SJSA1 (cell line): ENCODE results near the gene STIP1. TPM values are rescaled to one million over a fixed set of nuclear protein-coding genes. Genes with fewer than 3 reads are reported as not detected.

Experiments used
- DNase-seq, 2 experiments: peaks; one replicate each; pipeline ENCODE4 v3.0.0-alpha.2; 2015 to 2020; ENCODE audit warnings: low spot score in 2 of 2, low read depth in 1 of 2
- H3K27ac ChIP-seq: fragments of 250-450 bp; sonication (Bioruptor Pico); 2 replicates; pipeline ENCODE4 v1.5.1; 2020; ENCODE audit warnings: mild to moderate bottlenecking, moderate library complexity
- H3K27me3 ChIP-seq: fragments of 250-450 bp; sonication (Bioruptor Pico); replicated peaks from 2 replicates; pipeline ENCODE4 v1.5.1; 2020; ENCODE audit warnings: mild to moderate bottlenecking, moderate library complexity
- H3K36me3 ChIP-seq: fragments of 250-450 bp; sonication (Bioruptor Pico); 2 replicates; pipeline ENCODE4 v1.5.1; 2020; ENCODE audit warnings: mild to moderate bottlenecking
- H3K4me1 ChIP-seq: fragments of 250-450 bp; sonication (Bioruptor Pico); replicated peaks from 2 replicates; pipeline ENCODE4 v1.6.1; 2021; ENCODE audit warnings: mild to moderate bottlenecking
- H3K4me3 ChIP-seq: fragments of 250-450 bp; sonication (Bioruptor Pico); 2 replicates; pipeline ENCODE4 v1.5.1; 2020; ENCODE audit warnings: mild to moderate bottlenecking
- H3K9me3 ChIP-seq: fragments of 250-450 bp; sonication (Bioruptor Pico); replicated peaks from 2 replicates; pipeline ENCODE4 v1.5.1; 2020; ENCODE audit warnings: mild to moderate bottlenecking
- total RNA-seq: library from RNA; depleted of rRNA; stranded (reverse); fragments of >200 nt; shearing (Covaris generic); gene quantifications from 2 replicates; pipeline ENCODE4 v1.2.3, GENCODE V29; 2014

The STIP1 gene
- total RNA-seq, 1 experiment from 2014 or later, result 488 TPM

- H3K4me3 ChIP-seq, result peak within 1 kb of the TSS; percentile 66
- peaks cover 58% of the 10 kb centered on the region for H3K36me3 ChIP-seq
- peak; percentile 94 to 96 for DNase-seq
- no peaks in the 10 kb centered on the region for H3K27me3 ChIP-seq
- peaks cover 43% of the 10 kb centered on the region for H3K4me1 ChIP-seq
- H3K9me3 ChIP-seq, result 0 out of 2 replicates have a peak, but pooled peaks cover 5% of the 10 kb centered on the region
- peak within 1 kb of the TSS; percentile 67 for H3K27ac ChIP-seq
Measured at GRCh38 chr11:64225608-64226506, 39.9 kb downstream of the STIP1 start, which contains the start of the genes NUDT22 and TRPT1. Gene NUDT22 (plus strand): TSS chr11:64226274. CDS start chr11:64226653, 379 bp downstream. Gene TRPT1 (minus strand): TSS chr11:64226186. CDS start chr11:64225860, 326 bp downstream.

GRCh38 chr11:64226507-64227051 is 40.6 kb downstream of the STIP1 start:
- peak overlapping the region; percentile 67 for H3K27ac ChIP-seq
- DNase-seq, result no peak
- H3K4me3 ChIP-seq, result peak overlapping the region; percentile 66
- H3K36me3 ChIP-seq, result peaks cover 51% of the 10 kb centered on the region
- peaks cover 47% of the 10 kb centered on the region for H3K4me1 ChIP-seq
- no peaks in the 10 kb centered on the region for H3K27me3 ChIP-seq
- 0 out of 2 replicates have a peak, but pooled peaks cover 5% of the 10 kb centered on the region for H3K9me3 ChIP-seq

- Histone ChIP-seq H3K27me3 (no peaks in the 10 kb centered on the region), H3K4me3 (peak overlapping the region; percentile 66; the same call in 1 of the 2 replicates), H3K36me3 (peaks cover 47% of the 10 kb centered on the region), H3K4me1 (peaks cover 47% of the 10 kb centered on the region), H3K27ac (no peak overlapping the region), H3K9me3 (0 out of 2 replicates have a peak, but pooled peaks cover 5% of the 10 kb centered on the region)
- DNase-seq, result no peak
Measured at GRCh38 chr11:64227405-64227956, 41.5 kb downstream of the STIP1 start.

GRCh38 chr11:64229090-64229743 is 43.2 kb downstream of the STIP1 start:
- Histone ChIP-seq H3K9me3 (0 out of 2 replicates have a peak, but pooled peaks cover 5% of the 10 kb centered on the region), H3K27ac (no peak overlapping the region), H3K4me3 (no peak overlapping the region)

GRCh38 chr11:64229744-64230170 is 43.8 kb downstream of the STIP1 start:
- no peak overlapping the region for H3K27ac ChIP-seq
- no peaks in the 10 kb centered on the region for H3K27me3 ChIP-seq
- peaks cover 26% of the 10 kb centered on the region for H3K36me3 ChIP-seq
- H3K4me1 ChIP-seq, result peaks cover 49% of the 10 kb centered on the region
- no peak for DNase-seq
- H3K4me3 ChIP-seq, result peak overlapping the region; percentile 66
- 0 out of 2 replicates have a peak, but pooled peaks cover 5% of the 10 kb centered on the region for H3K9me3 ChIP-seq

More at GRCh38 chr11:64229090-64229743, 43.2 kb downstream of the STIP1 start:
- DNase-seq, result no peak
- H3K36me3 ChIP-seq, result peaks cover 31% of the 10 kb centered on the region
- peaks cover 52% of the 10 kb centered on the region for H3K4me1 ChIP-seq
- no peaks in the 10 kb centered on the region for H3K27me3 ChIP-seq

GRCh38 chr11:64230171-64230984 is 44.4 kb downstream of the STIP1 start, which contains the start of gene DNAJC4:
Gene DNAJC4 (plus strand): TSS chr11:64230548. CDS start chr11:64230855, 307 bp downstream.
- 0 out of 2 replicates have a peak, but pooled peaks cover 5% of the 10 kb centered on the region for H3K9me3 ChIP-seq
- peaks cover 50% of the 10 kb centered on the region for H3K4me1 ChIP-seq
- peaks cover 28% of the 10 kb centered on the region for H3K36me3 ChIP-seq
- H3K4me3 ChIP-seq, result peak within 1 kb of the TSS; percentile 66
- H3K27me3 ChIP-seq, result no peaks in the 10 kb centered on the region
- H3K27ac ChIP-seq, result peak within 1 kb of the TSS; percentile 35
- DNase-seq, result peak; percentile 94

GRCh38 chr11:64230985-64231365 is 45.0 kb downstream of the STIP1 start:
- Histone ChIP-seq H3K36me3 (peaks cover 34% of the 10 kb centered on the region), H3K4me3 (peak overlapping the region; percentile 66), H3K4me1 (peaks cover 47% of the 10 kb centered on the region), H3K27me3 (no peaks in the 10 kb centered on the region), H3K9me3 (0 out of 2 replicates have a peak, but pooled peaks cover 5% of the 10 kb centered on the region), H3K27ac (peak overlapping the region; percentile 35)
- DNase-seq, result no peak

GRCh38 chr11:64231546-64231945 is 45.6 kb downstream of the STIP1 start:
- Histone ChIP-seq H3K27ac (no peak overlapping the region), H3K36me3 (peaks cover 33% of the 10 kb centered on the region), H3K4me3 (no peak overlapping the region), H3K27me3 (no peaks in the 10 kb centered on the region), H3K9me3 (0 out of 2 replicates have a peak, but pooled peaks cover 4% of the 10 kb centered on the region), H3K4me1 (peaks cover 44% of the 10 kb centered on the region)
- DNase-seq, result no peak

- Histone ChIP-seq H3K27me3 (no peaks in the 10 kb centered on the region), H3K9me3 (no peaks in the 10 kb centered on the region), H3K4me1 (peaks cover 36% of the 10 kb centered on the region), H3K36me3 (peaks cover 27% of the 10 kb centered on the region), H3K4me3 (no peak overlapping the region), H3K27ac (no peak overlapping the region)
- no peak for DNase-seq
Measured at GRCh38 chr11:64232182-64232966, 46.4 kb downstream of the STIP1 start.

GRCh38 chr11:64232967-64233315 is 47.0 kb downstream of the STIP1 start:
- no peak overlapping the region for H3K27ac ChIP-seq
- no peak overlapping the region for H3K4me3 ChIP-seq
- peaks cover 32% of the 10 kb centered on the region for H3K36me3 ChIP-seq
- no peaks in the 10 kb centered on the region for H3K9me3 ChIP-seq
- H3K27me3 ChIP-seq, result no peaks in the 10 kb centered on the region
- peaks cover 34% of the 10 kb centered on the region for H3K4me1 ChIP-seq
- no peak for DNase-seq

GRCh38 chr11:64233913-64234586 is 48.1 kb downstream of the STIP1 start, which contains the start of gene VEGFB:
Gene VEGFB (plus strand): TSS chr11:64234584. CDS start chr11:64234834, 250 bp downstream.
- Histone ChIP-seq H3K9me3 (no peaks in the 10 kb centered on the region), H3K36me3 (peaks cover 31% of the 10 kb centered on the region), H3K27ac (no peak within 1 kb of the TSS), H3K27me3 (no peaks in the 10 kb centered on the region), H3K4me3 (peak within 1 kb of the TSS; percentile 79), H3K4me1 (peaks cover 34% of the 10 kb centered on the region)
- DNase-seq, result peak in 1 of 2 experiments; percentile 39
